Measurements from ENCODE around the gene FADS3. TPM values are rescaled to one million over a fixed set of nuclear protein-coding genes. Genes with fewer than 3 reads are reported as not detected.

Gene FADS3
- total RNA-seq, 1 experiment from 2014 or later, result 65.8 TPM

GRCh38 chr11:61889831-61890230, 1.5 kb downstream of the FADS3 start:
- no peak overlapping the region for H2AFZ ChIP-seq (ENCODE audit: low read depth, low read length, poor library complexity, severe bottlenecking)
- H3K27ac ChIP-seq (ENCODE audit: low read depth, low read length), result peak overlapping the region; percentile 87; the same call in 1 of the 2 replicates
- H3K36me3 ChIP-seq (ENCODE audit: control insufficient read depth in 1 of 2, insufficient read depth in 2 of 2, low read length in 2 of 2), result peaks cover 0 to 3% of the 10 kb centered on the region in 2 experiments; a peak in 1 of 4 replicates
- POLR2A ChIA-PET, result interaction anchor here (0.7 kb wide), 1 partner anchor 75 kb away, joined by 3 read pairs; no protein-coding TSS in a partner anchor
- H3K4me3 ChIP-seq (replicated peaks in 1 of 2; ENCODE audit: low read depth in 1 of 2, low read length in 2 of 2), result peak overlapping the region in 1 of 2 experiments; percentile 73; a peak in 2 of 4 replicates
- no peak for ATAC-seq
- H3K4me2 ChIP-seq (ENCODE audit: low read length), result peak overlapping the region; percentile 91
- H3K79me2 ChIP-seq (ENCODE audit: insufficient read depth, low read length), result no peaks in the 10 kb centered on the region; the same call in 1 of the 2 replicates
- H4K20me1 ChIP-seq (ENCODE audit: insufficient read depth), result no peaks in the 10 kb centered on the region
- DNase-seq (ENCODE audit: low read depth, low spot score), result no peak
- H3K27me3 ChIP-seq (ENCODE audit: insufficient read depth, low read length), result no peaks in the 10 kb centered on the region
- H3K9me2 ChIP-seq (ENCODE audit: insufficient read depth), result no peaks in the 10 kb centered on the region
- CTCF ChIA-PET, result interaction anchor here (1.0 to 1.4 kb wide), 3 partner anchors 9 to 219 kb away, joined by 3 to 8 read pairs (median 4); no protein-coding TSS in a partner anchor
- TF ChIP-seq SRF (IDR thresholded peaks at IDR 0.05; ENCODE audit: low read depth), result no peak
- no peak for TF ChIP-seq ZNF274 (IDR thresholded peaks at IDR 0.05; ENCODE audit: low read depth, low read length)
- no peak for TF ChIP-seq SIN3A (IDR thresholded peaks at IDR 0.05; ENCODE audit: low read depth)
- TF ChIP-seq ELF1 (IDR thresholded peaks at IDR 0.05; ENCODE audit: borderline replicate concordance, low read depth), result no peak
- no peak for TF ChIP-seq SP1 (IDR thresholded peaks at IDR 0.05; ENCODE audit: low read depth)
- TF ChIP-seq TCF7L2 (IDR thresholded peaks at IDR 0.05; ENCODE audit: borderline replicate concordance, extremely low read depth, insufficient read depth, insufficient read length), result no peak
- no peak for TF ChIP-seq REST (IDR thresholded peaks at IDR 0.05; ENCODE audit: low read depth)
- TF ChIP-seq CEBPB (IDR thresholded peaks at IDR 0.05; ENCODE audit: low read depth), result no peak
- TF ChIP-seq POLR2AphosphoS5 (IDR thresholded peaks at IDR 0.05; ENCODE audit: low read depth, low read length), result no peak
- TF ChIP-seq ATF3 (IDR thresholded peaks at IDR 0.05), result no peak
- no peak for TF ChIP-seq YY1 (IDR thresholded peaks at IDR 0.05; ENCODE audit: extremely low read depth, insufficient replicate concordance, low read depth, low read length)
- TF ChIP-seq CTCF (IDR thresholded peaks at IDR 0.05 in 2 of 3, conservative IDR thresholded peaks at IDR 0.05 in 1 of 3; ENCODE audit: borderline replicate concordance in 1 of 3, insufficient read depth in 1 of 3, low read depth in 2 of 3, low read length in 2 of 3), result no peak
- TF ChIP-seq ZBTB33 (IDR thresholded peaks at IDR 0.05; ENCODE audit: extremely low read depth, insufficient replicate concordance, low read length), result no peak
- TF ChIP-seq EZH2 (IDR thresholded peaks at IDR 0.05), result no peak
- no peak for TF ChIP-seq CBX3 (IDR thresholded peaks at IDR 0.05; ENCODE audit: low read depth)
- no peak for TF ChIP-seq ZFX (IDR thresholded peaks at IDR 0.05)
- intact Hi-C loops (cut with micrococcal nuclease), result no loop called here
- peaks cover 21 to 32% of the 10 kb centered on the region in 2 experiments for H3K4me1 ChIP-seq (ENCODE audit: control insufficient read depth in 1 of 2, insufficient read depth in 2 of 2, low read length in 2 of 2)
- no TSS peak for BruUV-seq (replicated peaks)
- RAD21 ChIA-PET (ENCODE audit: low non-redundant PET in 1 of 2, low total read pairs in 2 of 2, uncharacterized antibody in 2 of 2, unreplicated experiment in 2 of 2), result interaction anchor here in 1 of 2 experiments (0.7 kb wide), 1 partner anchor 15 kb away, joined by 4 read pairs; no protein-coding TSS in a partner anchor
- H3K9ac ChIP-seq (ENCODE audit: low read length), result no peak overlapping the region
- H3K9me3 ChIP-seq (ENCODE audit: control insufficient read depth in 1 of 2, insufficient read depth in 1 of 2, low read depth in 1 of 2, low read length in 2 of 2), result peaks cover 0 to 6% of the 10 kb centered on the region in 2 experiments; a peak in 1 of 4 replicates

Data from HCT116 (cell line).